Kidney epithelial cell (primary cell): ENCODE measurements around the gene PRKX. TPM values are rescaled to one million over a fixed set of nuclear protein-coding genes. Genes with fewer than 3 reads are reported as not detected.
"Not testable (repeated sequence)": the region's sequence is repeated elsewhere in the genome, so short reads cannot be mapped to it uniquely, and the experiment has no call there.

Source experiments
- DNase-seq: peaks from one replicate; pipeline ENCODE4 v3.0.0-alpha.2; 2010; ENCODE audit warnings: low read depth
- H3K27me3 ChIP-seq: 2 replicates; pipeline ENCODE4 v1.6.0; 2011; ENCODE audit warnings: low read length; ENCODE audit not compliant: control insufficient read depth, insufficient read depth
- H3K36me3 ChIP-seq: 2 replicates; pipeline ENCODE4 v1.5.1; 2011; ENCODE audit warnings: low read length; ENCODE audit not compliant: control insufficient read depth, insufficient read depth
- H3K4me3 ChIP-seq: 2 replicates; pipeline ENCODE4 v1.5.1; 2011; ENCODE audit warnings: low read depth, mild to moderate bottlenecking, control low read depth, low read length
- total RNA-seq: library from RNA; depleted of rRNA; stranded (reverse); fragments of >200 nt; gene quantifications from 2 replicates; pipeline ENCODE4 v1.2.3, GENCODE V29; 2015
- TF ChIP-seq, protein P1 (sequence below): IDR thresholded peaks from 2 replicates; pipeline ENCODE4 v1.5.1; 2011; ENCODE audit warnings: mild to moderate bottlenecking, moderate library complexity, low read length, control low read depth, inconsistent platforms; ENCODE audit not compliant: insufficient read depth, poor library complexity, severe bottlenecking

PRKX gene
- total RNA-seq, 1 donor from 2014 or later: 20.1 TPM

DNA sequence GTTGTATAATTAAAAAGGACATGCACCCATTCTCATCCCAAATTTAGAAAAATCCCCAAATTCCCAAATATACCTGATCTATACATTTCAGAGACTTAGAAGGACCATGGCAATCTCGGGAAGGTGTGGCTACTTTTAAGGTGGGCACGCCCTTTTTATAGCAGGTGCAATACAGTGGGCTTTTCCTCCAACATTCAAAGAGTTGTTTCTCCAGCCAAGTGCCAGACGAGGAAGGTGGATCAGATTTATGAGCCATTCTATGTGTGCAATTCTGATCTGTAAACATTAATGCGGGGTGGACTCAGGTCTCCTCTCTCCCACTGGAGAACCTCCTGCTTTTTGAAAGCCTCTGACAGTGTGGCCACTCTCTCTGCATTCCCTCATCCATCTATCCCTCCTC, 33.8 kb downstream of the PRKX start:
- Histone ChIP-seq H3K27me3 (no peaks in the 10 kb centered on the region), H3K4me3 (no peak overlapping the region), H3K36me3 (no peaks in the 10 kb centered on the region)
- TF ChIP-seq, protein P1, sequence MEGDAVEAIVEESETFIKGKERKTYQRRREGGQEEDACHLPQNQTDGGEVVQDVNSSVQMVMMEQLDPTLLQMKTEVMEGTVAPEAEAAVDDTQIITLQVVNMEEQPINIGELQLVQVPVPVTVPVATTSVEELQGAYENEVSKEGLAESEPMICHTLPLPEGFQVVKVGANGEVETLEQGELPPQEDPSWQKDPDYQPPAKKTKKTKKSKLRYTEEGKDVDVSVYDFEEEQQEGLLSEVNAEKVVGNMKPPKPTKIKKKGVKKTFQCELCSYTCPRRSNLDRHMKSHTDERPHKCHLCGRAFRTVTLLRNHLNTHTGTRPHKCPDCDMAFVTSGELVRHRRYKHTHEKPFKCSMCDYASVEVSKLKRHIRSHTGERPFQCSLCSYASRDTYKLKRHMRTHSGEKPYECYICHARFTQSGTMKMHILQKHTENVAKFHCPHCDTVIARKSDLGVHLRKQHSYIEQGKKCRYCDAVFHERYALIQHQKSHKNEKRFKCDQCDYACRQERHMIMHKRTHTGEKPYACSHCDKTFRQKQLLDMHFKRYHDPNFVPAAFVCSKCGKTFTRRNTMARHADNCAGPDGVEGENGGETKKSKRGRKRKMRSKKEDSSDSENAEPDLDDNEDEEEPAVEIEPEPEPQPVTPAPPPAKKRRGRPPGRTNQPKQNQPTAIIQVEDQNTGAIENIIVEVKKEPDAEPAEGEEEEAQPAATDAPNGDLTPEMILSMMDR: no peak
- DNase-seq: no peak

- TF ChIP-seq, protein P1: no peak
- H3K4me3 ChIP-seq: no peak overlapping the region
- H3K36me3 ChIP-seq: no peaks in the 10 kb centered on the region
- no peaks in the 10 kb centered on the region for H3K27me3 ChIP-seq
- DNase-seq: no peak
Observed at GRCh38 chrX:3678328-3678727, 35.1 kb downstream of the PRKX start.

DNA sequence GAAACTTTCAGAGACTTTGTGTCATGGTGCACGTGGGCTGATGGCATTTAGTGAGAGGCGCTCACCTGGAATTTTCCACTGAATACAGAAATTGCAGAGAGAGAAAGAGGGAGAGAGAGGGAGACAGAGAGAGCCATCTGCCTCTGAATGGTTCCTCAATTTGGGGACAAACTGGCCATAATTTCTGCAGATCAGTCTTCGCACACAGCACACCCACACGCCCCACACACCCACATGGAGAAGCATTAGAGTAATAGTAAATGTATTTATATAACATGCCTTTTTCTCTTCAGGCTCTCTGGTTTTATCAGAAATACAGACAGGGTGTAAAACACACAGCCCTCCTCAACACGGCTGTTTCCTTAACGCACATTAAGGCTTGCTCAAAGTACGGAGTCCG, 38.6 kb downstream of the PRKX start:
- TF ChIP-seq, protein P1: no peak
- H3K27me3 ChIP-seq: no peaks in the 10 kb centered on the region
- no peak for DNase-seq

DNA sequence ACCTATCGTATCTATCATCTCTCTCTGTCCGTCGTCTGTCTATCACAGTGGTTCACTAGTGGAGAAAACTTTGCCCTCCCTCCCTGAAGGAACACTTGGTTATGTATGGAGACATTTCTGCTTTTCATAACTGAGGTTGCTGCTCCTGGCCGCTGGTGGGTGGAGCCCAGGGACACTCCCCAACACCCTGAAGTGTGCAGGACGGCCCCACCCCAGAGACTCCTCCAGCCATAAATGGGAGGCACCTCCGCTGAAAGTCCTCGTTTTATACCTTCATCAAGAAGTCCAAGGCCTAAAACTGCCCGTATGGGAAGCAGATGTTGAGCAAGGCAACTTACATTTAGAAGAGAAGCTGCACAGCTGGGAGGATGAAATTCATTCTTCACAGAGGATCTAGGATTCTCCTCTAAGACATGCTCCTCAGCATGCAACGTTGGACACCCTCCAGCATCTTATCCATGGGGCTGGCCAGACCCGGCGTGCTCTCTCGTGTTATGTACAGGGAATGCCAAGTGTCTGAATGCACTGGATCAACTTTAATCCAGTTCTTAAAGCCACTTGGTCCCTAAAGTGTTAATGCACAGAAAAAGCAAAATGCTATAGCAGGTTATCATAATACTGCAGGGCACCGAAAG, 43.5 kb downstream of the PRKX start:
- Histone ChIP-seq H3K36me3 (peaks cover 2% of the 10 kb centered on the region), H3K27me3 (no peaks in the 10 kb centered on the region), H3K4me3 (no peak overlapping the region)
- TF ChIP-seq, protein P1: no peak
- no peak for DNase-seq

More for the DNA sequence above, 38.6 kb downstream of the PRKX start:
- Histone ChIP-seq H3K36me3 (no peaks in the 10 kb centered on the region), H3K4me3 (no peak overlapping the region)

GRCh38 chrX:3666975-3667374, 46.5 kb downstream of the PRKX start:
- TF ChIP-seq, protein P1: no peak
- DNase-seq: no peak

GRCh38 chrX:3664921-3665320, 48.5 kb downstream of the PRKX start:
- Histone ChIP-seq H3K27me3 (no peaks in the 10 kb centered on the region), H3K36me3 (peaks cover 2% of the 10 kb centered on the region), H3K4me3 (no peak overlapping the region)
- TF ChIP-seq, protein P1: no peak
- no peak for DNase-seq

More at GRCh38 chrX:3666975-3667374, 46.5 kb downstream of the PRKX start:
- Histone ChIP-seq H3K36me3 (peaks cover 2% of the 10 kb centered on the region), H3K4me3 (no peak overlapping the region), H3K27me3 (no peaks in the 10 kb centered on the region)

- not testable (repeated sequence) for DNase-seq, H3K36me3 ChIP-seq, H3K4me3 ChIP-seq, H3K27me3 ChIP-seq
Observed at GRCh38 chrX:3663576-3664250, 49.7 kb downstream of the PRKX start.
